IPS-NIHi7 (cell line): ENCODE results near the gene ITM2B.

Source experiments
- DNase-seq: peaks from one replicate; pipeline ENCODE4 v3.0.0; 2012; ENCODE audit warnings: mixed read lengths; ENCODE audit errors: extremely low spot score

ITM2B gene

DNA sequence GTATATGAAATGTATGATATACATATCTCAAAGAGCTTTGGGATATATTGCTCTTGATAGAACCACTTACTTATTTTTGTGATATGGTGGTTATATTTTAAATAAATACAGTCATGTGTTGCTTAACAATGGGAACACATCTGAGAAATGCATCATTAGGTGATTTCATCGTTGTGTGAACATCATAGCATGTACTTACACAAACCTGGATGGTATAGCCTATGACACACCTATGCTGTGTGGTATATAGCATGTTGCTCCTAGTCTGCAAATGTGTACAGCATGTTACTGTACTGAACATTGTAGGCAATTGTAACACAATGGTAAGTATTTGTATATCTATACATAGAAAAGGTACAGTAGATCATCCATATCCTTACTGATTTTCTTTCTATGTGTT, 78.2 kb downstream of the ITM2B start:
- DNase-seq = no peak

DNA sequence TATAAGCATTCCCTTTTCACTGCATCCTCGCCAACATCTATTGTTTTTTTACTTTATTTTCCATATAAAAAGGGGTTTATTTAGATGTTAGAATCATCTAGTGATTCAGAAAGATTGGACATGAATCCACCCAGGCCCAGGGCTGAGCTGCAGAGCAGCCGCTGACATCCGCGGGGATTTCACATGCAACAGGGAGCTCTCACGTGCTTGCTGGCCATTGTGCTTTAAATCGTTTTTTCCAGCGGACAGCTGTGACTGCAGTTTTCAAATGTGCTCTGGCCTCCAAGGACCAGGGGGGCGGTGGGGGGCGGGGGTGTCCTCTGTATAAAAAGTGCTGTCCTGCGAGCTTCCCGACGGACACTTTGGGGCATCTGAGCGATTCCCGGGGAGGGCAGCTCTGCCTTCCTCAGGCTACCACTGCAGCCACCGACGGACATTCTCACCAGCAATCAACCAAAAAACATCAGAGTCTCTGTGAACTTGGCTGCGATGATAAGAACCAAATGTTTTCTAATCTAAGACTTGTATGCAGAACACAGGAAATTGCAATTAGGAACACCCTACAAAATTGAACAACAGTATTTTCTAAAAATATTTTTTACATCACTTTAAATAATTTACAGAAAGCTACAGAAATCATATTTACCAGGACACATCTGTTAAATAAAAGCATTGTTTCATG, 83.1 kb downstream of the ITM2B start:
- DNase-seq = no peak

DNA sequence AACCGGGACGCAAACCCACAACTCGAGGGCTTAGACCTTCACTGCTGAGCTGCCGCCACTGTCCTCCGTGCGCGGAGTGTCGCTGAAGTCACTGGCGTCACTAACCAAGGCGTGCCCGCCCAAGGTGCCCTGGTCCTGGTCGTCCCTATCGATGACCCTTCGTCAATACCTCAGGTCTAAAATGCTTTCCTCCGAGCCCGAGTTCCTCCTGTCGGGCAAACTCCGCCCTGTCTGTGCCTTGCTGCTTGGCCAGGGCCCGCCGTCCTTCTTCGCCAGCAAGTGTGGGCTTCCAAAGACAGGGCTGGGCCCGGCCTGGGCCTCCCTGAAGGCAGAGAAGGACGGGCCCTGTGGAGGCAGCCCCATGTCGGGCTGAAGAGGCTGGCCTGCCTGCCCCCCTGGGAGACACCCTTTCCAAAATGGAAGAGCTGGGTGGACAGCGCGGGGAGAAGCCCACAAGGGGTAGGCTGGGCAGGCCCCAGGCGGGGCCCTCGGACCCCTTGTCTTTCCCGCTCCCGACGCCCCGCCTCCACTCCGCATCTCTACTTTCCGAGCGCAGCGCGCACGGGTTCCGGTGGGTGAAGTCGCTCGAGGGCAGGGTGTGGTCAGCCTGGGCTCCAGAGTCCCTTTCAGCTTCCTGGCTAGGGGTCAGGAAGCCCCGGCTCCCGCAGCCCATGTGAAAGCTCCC, 84.0 kb downstream of the ITM2B start:
- DNase-seq = no peak

DNA sequence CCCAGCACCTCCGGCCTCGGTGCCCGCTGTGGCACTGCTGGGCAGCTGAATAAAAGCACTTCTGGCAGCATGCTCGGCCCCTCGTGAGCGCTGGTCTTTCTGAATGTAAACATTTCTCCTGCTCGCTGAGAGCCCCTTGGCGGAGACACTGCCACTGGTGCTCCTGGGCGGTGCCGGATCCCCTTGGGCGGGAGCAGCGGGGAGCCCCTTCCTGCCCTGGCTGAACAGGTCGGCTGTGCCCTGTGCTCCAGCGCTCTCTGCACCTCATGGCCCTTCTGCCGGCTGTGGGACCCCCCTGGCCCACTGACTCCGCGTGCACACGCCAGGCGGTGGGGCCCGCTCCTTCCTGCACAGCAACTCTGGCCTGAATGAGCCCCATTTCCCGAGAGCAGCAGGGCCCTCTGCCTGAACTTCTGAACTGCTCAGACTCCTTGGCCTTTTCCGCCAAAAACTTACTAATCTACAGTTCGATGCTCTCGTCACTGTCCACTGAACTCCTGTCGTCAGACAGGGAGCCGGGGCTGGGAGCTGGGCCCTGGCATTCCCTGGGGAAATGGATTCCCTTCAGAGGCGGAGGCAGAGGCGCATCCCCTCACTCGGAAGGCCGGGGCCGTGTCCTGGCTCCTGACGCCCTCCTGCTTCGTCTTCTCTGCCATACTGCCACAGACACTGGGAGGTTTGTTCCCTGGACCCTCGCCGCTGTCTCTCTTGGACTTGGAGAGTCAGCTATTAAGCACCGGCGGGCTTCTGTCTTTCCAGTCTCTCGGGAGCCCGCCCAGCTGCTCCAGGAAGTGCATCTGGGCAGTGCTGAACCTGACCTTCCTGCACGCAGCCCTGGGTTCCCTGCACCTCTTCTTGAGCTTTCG, 84.7 kb downstream of the ITM2B start:
- DNase-seq = no peak

DNA sequence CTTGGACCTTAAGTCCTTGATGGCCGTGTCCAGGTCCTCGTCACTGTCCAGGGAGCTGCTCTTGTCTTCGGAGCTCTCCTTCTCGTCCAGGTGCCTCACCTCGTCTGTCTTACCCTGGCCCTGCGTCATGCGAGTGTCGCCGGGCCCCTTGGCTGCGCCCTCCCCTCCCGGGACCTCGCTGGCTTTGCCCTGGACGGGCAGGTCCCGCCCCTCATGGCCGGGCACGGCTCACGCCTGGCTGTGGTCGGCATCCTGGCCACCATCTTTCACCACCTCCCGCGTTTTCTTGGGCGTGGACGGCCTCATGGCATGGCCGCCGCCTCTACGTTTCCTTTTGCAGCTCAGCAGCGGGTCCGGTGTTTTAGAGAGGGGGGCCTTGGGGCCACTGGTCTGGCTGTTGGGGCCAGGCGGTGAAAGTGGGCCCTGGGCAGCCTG, 85.4 kb downstream of the ITM2B start:
- DNase-seq = no peak

DNA sequence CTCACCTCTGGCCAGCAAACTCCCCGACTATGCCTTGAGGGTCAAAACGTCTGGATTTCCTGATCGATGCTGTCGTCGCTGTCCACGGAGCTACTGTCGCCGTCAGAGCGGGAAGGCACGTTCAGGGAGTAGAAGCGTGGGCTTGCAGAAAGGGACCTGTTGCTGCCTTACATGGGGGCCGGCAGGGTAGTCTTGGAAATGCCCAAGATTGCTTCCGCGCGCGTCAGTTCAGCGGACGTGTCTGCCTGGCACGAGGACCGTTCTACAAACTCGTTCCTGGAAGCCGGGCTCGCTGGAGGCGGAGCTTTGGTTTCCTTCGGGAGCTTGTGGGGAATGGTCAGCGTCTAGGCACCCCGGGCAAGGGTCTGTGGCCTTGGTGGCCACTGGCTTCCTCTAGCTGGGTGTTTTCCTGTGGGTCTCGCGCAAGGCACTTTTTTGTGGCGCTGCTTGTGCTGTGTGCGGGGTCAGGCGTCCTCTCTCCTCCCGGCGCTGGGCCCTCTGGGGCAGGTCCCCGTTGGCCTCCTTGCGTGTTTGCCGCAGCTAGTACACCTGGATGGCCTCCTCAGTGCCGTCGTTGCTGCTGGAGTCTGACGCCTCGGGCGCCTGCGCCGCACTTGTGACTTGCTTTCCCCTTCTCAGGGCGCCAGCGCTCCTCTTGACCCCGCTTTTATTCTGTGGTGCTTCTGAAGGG, 86.0 kb downstream of the ITM2B start:
- no peak for DNase-seq
